Left ventricle myocardium inferior (tissue), 1 donor: ENCODE measurements around the gene CACNB3. TPM values are rescaled to one million over a fixed set of nuclear protein-coding genes. Genes with fewer than 3 reads are reported as not detected.

Experiments
- DNase-seq: peaks from one replicate; pipeline ENCODE4 v3.0.0-alpha.2; 2020
- H3K27ac ChIP-seq: fragments of 200-600 bp; replicated peaks from 2 replicates; pipeline ENCODE4 v1.8.0; 2021
- H3K27me3 ChIP-seq: fragments of 200-600 bp; 2 replicates; pipeline ENCODE4 v1.8.0; 2021; ENCODE audit warnings: low read depth
- H3K36me3 ChIP-seq: fragments of 200-600 bp; 2 replicates; pipeline ENCODE4 v1.8.0; 2021
- H3K4me1 ChIP-seq: fragments of 200-600 bp; 2 replicates; pipeline ENCODE4 v1.8.0; 2021
- H3K4me3 ChIP-seq: fragments of 200-600 bp; 2 replicates; pipeline ENCODE4 v1.8.0; 2021; ENCODE audit warnings: mild to moderate bottlenecking, moderate library complexity
- H3K9me3 ChIP-seq: fragments of 200-600 bp; replicated peaks from 2 replicates; pipeline ENCODE4 v1.8.0; 2021
- CTCF ChIP-seq: fragments of 200-600 bp; IDR thresholded peaks from 2 replicates; pipeline ENCODE4 v1.8.0; 2021; ENCODE audit warnings: antibody characterized with exemption, mild to moderate bottlenecking, borderline replicate concordance
- intact Hi-C: fragments of 100-400 bp; cut with micrococcal nuclease; formaldehyde crosslinking; loops from one replicate; pipeline ENCODE4 v1.11.0; 2022
- total RNA-seq: library from RNA; stranded (reverse); fragmentation: NEBNext Ultra II Directional; extraction: Animal tissue kit (Norgen Biotek cat#: 25700); gene quantifications from one replicate; pipeline ENCODE4 v1.2.1, GENCODE V29; 2021
- donor health status: DM: no; HTN: yes; CAD: no; lungs with severe emphysema.

Gene CACNB3
- total RNA-seq, 1 donor from 2014 or later: 4.8 TPM

DNA sequence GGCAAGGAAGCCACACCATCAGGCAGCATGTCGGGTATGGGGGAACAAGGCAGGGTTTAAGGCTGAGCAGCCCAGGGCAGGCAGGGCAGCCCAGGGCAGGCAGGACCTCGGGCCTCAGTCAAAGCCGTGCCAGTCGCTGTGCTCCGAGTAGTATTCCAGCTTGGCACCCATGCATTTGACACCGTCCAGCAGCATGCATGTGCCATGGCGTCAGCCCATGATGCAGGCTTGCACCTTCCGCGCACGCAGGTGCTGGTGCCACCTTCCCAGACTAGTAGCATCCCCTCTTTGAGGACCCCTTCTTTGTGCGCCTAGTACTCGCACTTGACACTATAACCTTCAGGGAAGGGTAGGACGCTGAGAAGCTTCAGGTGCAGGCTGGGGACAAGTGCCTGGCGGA is 17.8 kb upstream of the CACNB3 start:
- peaks cover 21% of the 10 kb centered on the region for H3K27me3 ChIP-seq
- H3K4me3 ChIP-seq: no peak overlapping the region
- H3K9me3 ChIP-seq: no peaks in the 10 kb centered on the region
- intact Hi-C loops: no loop called here
- H3K36me3 ChIP-seq: no peaks in the 10 kb centered on the region
- peaks cover 6% of the 10 kb centered on the region for H3K4me1 ChIP-seq
- no peak for TF ChIP-seq CTCF
- H3K27ac ChIP-seq: no peak overlapping the region
- no peak for DNase-seq

DNA sequence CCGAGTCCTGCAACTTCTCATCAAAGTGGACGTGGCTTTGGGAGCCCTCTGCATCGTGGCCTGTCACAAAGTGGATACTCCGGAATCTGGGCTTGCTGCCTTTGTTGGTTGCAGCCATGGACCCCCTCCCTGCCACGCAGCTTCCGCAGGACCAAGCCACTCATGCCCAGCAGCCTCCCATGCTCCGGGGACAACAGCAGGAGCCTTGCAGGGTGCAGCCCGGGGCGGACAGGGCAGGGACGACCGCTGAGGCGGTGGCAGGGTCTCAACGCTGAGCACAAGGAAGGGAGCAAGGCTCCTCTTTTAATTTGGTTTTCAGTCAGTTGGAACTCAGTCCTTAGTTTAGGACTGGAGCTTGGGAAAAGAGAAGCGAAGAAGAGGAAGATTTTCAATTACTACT is 17.3 kb upstream of the CACNB3 start:
- Histone ChIP-seq H3K4me1 (peaks cover 1% of the 10 kb centered on the region), H3K36me3 (no peaks in the 10 kb centered on the region), H3K9me3 (no peaks in the 10 kb centered on the region), H3K27ac (no peak overlapping the region), H3K4me3 (no peak overlapping the region), H3K27me3 (peaks cover 21% of the 10 kb centered on the region)
- TF ChIP-seq CTCF: no peak
- DNase-seq: no peak
- intact Hi-C loops: no loop called here

DNA sequence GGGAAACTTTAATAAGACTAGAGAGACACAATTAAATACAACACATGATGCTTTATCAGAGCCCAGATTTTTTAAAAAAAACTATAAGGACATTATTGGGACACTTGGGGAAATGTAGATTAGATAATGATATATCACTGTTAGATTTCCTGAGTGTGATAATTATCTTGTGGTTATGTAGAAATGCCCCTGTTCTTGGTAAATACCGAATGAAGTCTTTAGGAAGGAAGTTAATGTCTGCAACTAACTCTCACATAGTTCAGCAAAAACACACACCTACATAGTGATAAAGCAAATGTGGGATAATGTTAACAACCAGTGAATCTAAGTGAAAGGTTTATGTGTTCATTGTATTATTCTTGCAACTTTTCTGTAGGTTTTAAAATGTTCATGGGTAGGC is 14.6 kb upstream of the CACNB3 start:
- Histone ChIP-seq H3K4me1 (no peaks in the 10 kb centered on the region), H3K27ac (no peak overlapping the region), H3K27me3 (peaks cover 21% of the 10 kb centered on the region), H3K9me3 (no peaks in the 10 kb centered on the region), H3K36me3 (no peaks in the 10 kb centered on the region), H3K4me3 (no peak overlapping the region)
- DNase-seq: no peak
- intact Hi-C loops: no loop called here
- TF ChIP-seq CTCF: no peak

DNA sequence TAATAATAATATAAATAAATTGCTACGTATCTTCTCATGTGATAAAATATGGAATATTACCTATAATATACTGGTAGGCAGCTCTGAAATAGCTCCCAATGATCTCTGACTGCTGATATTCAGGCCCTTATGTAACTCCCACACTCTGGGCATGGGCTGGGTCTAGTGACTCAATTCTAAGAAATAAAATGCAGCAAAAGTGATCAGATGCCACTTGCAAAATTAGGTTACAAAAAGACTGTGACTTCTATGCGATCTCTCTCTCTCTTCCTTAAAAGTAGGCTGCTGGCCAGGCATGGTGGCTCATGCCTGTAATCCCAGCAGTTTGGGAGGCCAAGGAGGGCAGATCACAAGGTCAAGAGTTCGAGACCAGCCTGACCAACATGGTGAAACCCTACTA is 10.3 kb upstream of the CACNB3 start:
- no peak overlapping the region for H3K4me3 ChIP-seq
- intact Hi-C loops: no loop called here
- H3K27ac ChIP-seq: no peak overlapping the region
- no peaks in the 10 kb centered on the region for H3K36me3 ChIP-seq
- H3K4me1 ChIP-seq: no peaks in the 10 kb centered on the region
- DNase-seq: no peak
- H3K9me3 ChIP-seq: no peaks in the 10 kb centered on the region
- no peaks in the 10 kb centered on the region for H3K27me3 ChIP-seq
- TF ChIP-seq CTCF: no peak

GRCh38 chr12:48810903-48811431 is 7.3 kb upstream of the CACNB3 start:
- H3K27ac ChIP-seq: no peak overlapping the region
- TF ChIP-seq CTCF: no peak
- H3K36me3 ChIP-seq: no peaks in the 10 kb centered on the region
- no peaks in the 10 kb centered on the region for H3K9me3 ChIP-seq
- intact Hi-C loops: no loop called here
- no peak overlapping the region for H3K4me3 ChIP-seq
- peaks cover 24% of the 10 kb centered on the region for H3K4me1 ChIP-seq
- no peaks in the 10 kb centered on the region for H3K27me3 ChIP-seq
- no peak for DNase-seq
